DMS153 treated with DMSO at 0.1 percent for 48 hours (cell line): ENCODE data around the gene ATM.
"Not testable (repeated sequence)": the region's sequence is repeated elsewhere in the genome, so short reads cannot be mapped to it uniquely, and the experiment has no call there.

Source experiments
- DNase-seq: peaks from one replicate; lab custom pipeline; 2025; ENCODE audit not compliant: unreplicated experiment; lab: John Stamatoyannopoulos, UW

Gene ATM

GRCh38 chr11:108286370-108286769 is 63.5 kb downstream of the ATM start:
- DNase-seq: no peak

DNA sequence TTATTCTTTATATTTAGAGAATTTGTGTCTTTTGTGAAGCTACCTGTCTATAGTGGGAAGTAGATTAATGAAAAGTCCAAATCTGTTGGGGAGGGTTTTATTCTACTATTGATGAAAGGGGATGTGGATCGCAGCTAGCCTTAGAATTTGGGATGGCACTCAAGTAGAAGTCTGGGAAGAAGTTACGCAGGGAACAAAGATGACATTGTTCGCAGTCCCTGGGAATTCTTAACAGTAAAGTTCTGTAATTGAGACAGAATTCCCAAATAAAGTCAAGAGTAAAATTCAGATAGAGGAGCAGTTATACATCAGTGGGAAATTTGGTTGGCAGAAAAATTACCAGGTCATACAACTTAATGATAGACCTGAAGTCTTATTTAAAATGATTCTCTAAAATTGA is 64.1 kb downstream of the ATM start:
- DNase-seq: no peak

GRCh38 chr11:108289066-108289465 is 66.2 kb downstream of the ATM start:
- not testable (repeated sequence) for DNase-seq

DNA sequence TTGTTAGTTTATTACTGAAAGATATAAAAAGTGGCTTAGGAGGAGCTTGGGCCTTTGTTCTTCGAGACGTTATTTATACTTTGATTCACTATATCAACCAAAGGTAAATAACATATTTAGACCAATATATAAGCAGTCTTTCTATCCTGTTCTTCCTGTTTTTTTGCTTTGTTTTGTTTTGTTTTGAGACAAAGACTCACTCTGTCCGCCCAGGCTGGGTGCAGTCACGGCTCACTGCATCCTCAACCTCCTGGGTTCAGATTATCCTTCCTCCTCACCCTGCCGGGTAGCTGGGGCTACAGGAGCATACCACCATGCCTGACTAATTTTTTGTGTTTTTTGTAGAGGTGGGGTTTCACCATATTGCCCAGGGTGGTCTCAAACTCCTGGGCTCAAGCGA is 66.8 kb downstream of the ATM start:
- DNase-seq: no peak

GRCh38 chr11:108293229-108293628 is 70.4 kb downstream of the ATM start:
- no peak for DNase-seq

- no peak for DNase-seq
Observed at GRCh38 chr11:108302121-108302785, 79.4 kb downstream of the ATM start.

DNA sequence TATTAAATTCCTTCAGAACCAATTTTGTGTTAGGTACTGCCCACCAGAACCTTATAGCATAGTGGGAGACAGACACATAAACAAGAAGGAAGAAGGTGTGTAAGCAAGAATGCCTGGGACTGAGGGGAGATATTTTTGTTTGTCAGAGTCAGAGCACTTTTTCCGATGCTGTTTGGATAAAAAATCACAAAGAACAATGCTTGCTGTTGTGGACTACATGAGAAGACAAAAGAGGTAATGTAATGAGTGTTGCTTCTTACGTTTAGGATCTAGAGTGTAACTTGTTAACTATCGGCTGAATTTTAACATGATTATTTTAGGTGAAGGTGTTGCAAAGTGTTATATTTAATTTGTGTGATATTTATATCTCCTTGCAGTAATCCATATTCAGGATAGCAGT is 84.9 kb downstream of the ATM start:
- DNase-seq: no peak

DNA sequence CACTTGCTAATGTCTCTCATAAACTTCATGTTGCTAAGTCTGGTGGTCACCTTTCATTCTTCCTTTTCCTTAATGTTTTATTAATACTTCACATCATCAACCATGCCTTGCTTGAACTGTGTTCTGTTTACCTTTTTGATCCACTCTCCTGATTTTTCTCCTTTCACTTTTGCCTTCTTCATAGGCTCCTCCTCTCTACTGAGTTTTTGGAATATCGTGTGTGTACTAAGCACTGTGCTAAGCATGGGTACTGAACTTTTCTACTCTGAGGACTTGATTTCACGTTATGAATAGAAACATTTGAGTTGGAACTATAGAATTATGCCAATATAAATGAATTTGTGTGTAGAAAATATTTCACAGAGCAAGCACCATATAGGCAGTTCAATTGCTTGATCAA is 90.6 kb downstream of the ATM start:
- no peak for DNase-seq

- no peak for DNase-seq
Observed at GRCh38 chr11:108316061-108316460, 93.2 kb downstream of the ATM start.

GRCh38 chr11:108319541-108320145 is 96.8 kb downstream of the ATM start:
- DNase-seq: no peak

GRCh38 chr11:108322666-108323065 is 99.8 kb downstream of the ATM start:
- no peak for DNase-seq

GRCh38 chr11:108324587-108324986 is 101.7 kb downstream of the ATM start:
- no peak for DNase-seq

- no peak for DNase-seq
Observed at GRCh38 chr11:108333403-108333899, 110.6 kb downstream of the ATM start.

DNA sequence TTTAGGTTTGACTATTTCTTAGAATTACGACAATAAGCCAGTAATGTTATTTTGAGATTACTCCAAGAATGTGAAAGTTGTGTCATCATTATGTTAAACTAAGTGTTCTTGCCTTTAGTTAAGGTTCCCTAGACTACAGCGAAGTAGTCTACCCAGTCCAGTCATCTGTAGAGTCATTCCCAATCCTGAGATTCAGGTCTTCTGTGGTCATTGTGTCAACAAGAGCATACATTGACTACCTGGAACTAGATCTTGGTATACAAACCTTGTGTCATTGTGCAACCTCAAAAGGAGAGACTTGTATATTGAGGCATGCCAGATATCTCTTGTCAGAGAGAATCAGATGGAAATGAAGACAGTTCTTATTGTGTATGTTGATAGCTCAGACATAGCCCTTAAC is 115.9 kb downstream of the ATM start:
- no peak for DNase-seq

- no peak for DNase-seq
Observed at GRCh38 chr11:108340973-108341372, 118.1 kb downstream of the ATM start.

DNA sequence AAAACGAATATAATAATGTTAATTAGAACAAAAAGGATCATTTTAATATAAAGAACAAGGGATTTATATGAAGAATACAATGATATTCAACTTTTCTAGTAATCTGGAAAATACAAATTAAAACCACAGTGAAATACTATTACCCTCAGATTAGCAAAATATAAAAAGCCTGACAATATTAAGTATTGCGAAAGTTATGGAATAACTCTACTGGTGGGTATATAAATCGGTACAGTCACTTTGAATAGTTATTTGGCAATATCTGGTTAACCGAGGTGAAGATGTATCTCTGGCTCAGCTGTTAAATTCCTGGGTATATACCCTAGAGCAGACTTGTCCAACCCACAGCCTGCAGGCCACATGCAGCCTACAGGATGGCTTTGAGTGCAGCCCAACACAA is 118.8 kb downstream of the ATM start:
- DNase-seq: no peak

- DNase-seq: no peak
Observed at GRCh38 chr11:108343714-108344113, 120.8 kb downstream of the ATM start.

DNA sequence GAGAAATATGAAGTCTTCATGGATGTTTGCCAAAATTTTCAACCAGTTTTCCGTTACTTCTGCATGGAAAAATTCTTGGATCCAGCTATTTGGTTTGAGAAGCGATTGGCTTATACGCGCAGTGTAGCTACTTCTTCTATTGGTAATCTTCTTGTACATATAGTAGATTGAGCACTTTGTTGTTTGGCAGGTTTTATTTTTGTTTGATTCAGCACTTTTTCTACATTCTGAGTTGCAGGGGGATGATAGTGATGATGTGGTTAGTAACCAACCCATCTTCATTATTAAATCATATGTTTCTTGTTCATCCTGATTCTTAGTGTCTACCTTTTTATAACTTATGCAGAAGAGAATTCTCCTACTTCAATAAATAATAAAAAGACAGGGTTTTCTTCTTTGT is 122.9 kb downstream of the ATM start:
- no peak for DNase-seq

- no peak for DNase-seq
Observed at GRCh38 chr11:108346451-108346850, 123.6 kb downstream of the ATM start.

- DNase-seq: no peak
Observed at GRCh38 chr11:108351468-108351867, 128.6 kb downstream of the ATM start.

GRCh38 chr11:108364159-108364558 is 141.3 kb downstream of the ATM start:
- no peak for DNase-seq

GRCh38 chr11:108368134-108368533 is 145.3 kb downstream of the ATM start:
- DNase-seq: no peak

DNA sequence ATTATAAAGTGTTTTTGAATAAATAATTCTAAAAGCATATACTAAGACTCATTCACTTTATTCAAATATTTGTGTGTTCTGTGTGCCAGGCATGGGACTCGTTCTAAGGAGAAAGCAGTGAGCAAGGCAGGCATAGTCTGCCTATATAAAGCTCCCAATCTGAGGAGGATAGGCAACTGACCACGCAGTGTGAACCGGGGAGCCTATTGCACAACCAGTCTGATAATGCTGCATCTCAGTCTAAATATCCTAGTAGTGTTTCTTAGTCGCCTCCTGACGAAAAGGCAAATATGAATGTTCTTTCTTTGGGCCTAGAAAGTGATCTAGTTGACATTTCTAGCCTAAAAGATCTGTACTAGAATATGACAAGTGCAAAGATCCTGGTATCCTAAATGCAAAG is 146.2 kb downstream of the ATM start:
- DNase-seq: no peak
